HepG2 (cell line): Measurements from ENCODE around the gene PNKD. TPM values are rescaled to one million over a fixed set of nuclear protein-coding genes. Genes with fewer than 3 reads are reported as not detected.

ENCODE experiments used
- AFF4 ChIP-seq: sonication (generic); formaldehyde crosslinking; IDR thresholded peaks from 2 replicates; pipeline ENCODE4 v1.4.0; 2020; ENCODE audit warnings: missing genetic modification reagents
- ASH2L ChIP-seq: fragments of 300-600, 200-600 bp; sonication (generic); IDR thresholded peaks from 2 replicates; pipeline ENCODE4 v1.7.0; 2017; ENCODE audit warnings: low read depth, mild to moderate bottlenecking, moderate library complexity, mixed read lengths, low read length; ENCODE audit not compliant: insufficient read length
- ATF2 ChIP-seq: sonication (generic); formaldehyde crosslinking; IDR thresholded peaks from 2 replicates; pipeline ENCODE4 v1.4.0; 2020; ENCODE audit warnings: missing genetic modification reagents
- KDM5A ChIP-seq: fragments of 200-600 bp; sonication (generic); IDR thresholded peaks from 2 replicates; pipeline ENCODE4 v1.7.0; 2018; ENCODE audit warnings: antibody characterized with exemption, mild to moderate bottlenecking, low read length, borderline replicate concordance
- MEF2D ChIP-seq: sonication (generic); formaldehyde crosslinking; IDR thresholded peaks from 2 replicates; pipeline ENCODE4 v1.5.1; 2020; ENCODE audit warnings: mild to moderate bottlenecking, missing genetic modification reagents
- MTA1 ChIP-seq: sonication (generic); formaldehyde crosslinking; IDR thresholded peaks from 2 replicates; pipeline ENCODE4 v1.4.0; 2020; ENCODE audit warnings: missing genetic modification reagents, mild to moderate bottlenecking, borderline replicate concordance
- NFIB ChIP-seq: sonication (generic); formaldehyde crosslinking; IDR thresholded peaks from 2 replicates; pipeline ENCODE4 v1.9.0; 2021; ENCODE audit warnings: missing genetic modification reagents, mild to moderate bottlenecking, borderline replicate concordance
- NFYC ChIP-seq: IDR thresholded peaks from 2 replicates; pipeline ENCODE4 v1.6.1; 2016; ENCODE audit warnings: missing genetic modification reagents, missing compliant biosample characterization
- PAWR ChIP-seq: sonication (generic); formaldehyde crosslinking; IDR thresholded peaks from 2 replicates; pipeline ENCODE4 v1.4.0; 2020; ENCODE audit warnings: missing genetic modification reagents, mild to moderate bottlenecking, borderline replicate concordance
- STAT6 ChIP-seq: sonication (generic); formaldehyde crosslinking; IDR thresholded peaks from 2 replicates; pipeline ENCODE4 v1.4.0; 2020; ENCODE audit warnings: missing genetic modification reagents, mild to moderate bottlenecking, borderline replicate concordance
- U2AF2 ChIP-seq: fragments of 200-400 bp; formaldehyde crosslinking; IDR thresholded peaks from 2 replicates; pipeline ENCODE4 v1.6.1; 2017; ENCODE audit warnings: low read depth, mild to moderate bottlenecking, low read length
- ZFP82 ChIP-seq: sonication (generic); formaldehyde crosslinking; IDR thresholded peaks from 2 replicates; pipeline ENCODE4 v1.5.1; 2020; ENCODE audit warnings: mild to moderate bottlenecking, missing genetic modification reagents, borderline replicate concordance
- ZNF253 ChIP-seq: sonication (generic); formaldehyde crosslinking; IDR thresholded peaks from 2 replicates; pipeline ENCODE4 v1.8.0; 2022; ENCODE audit warnings: mild to moderate bottlenecking, missing genetic modification reagents, borderline replicate concordance
- ZNF576 ChIP-seq: sonication (generic); formaldehyde crosslinking; IDR thresholded peaks from 2 replicates; pipeline ENCODE4 v1.4.0; 2020; ENCODE audit warnings: mild to moderate bottlenecking, missing genetic modification reagents
- ZNF639 ChIP-seq: conservative IDR thresholded peaks from 2 replicates; pipeline ENCODE4 v1.6.1; 2018; ENCODE audit warnings: missing genetic modification reagents
- ZNF784 ChIP-seq: sonication (generic); formaldehyde crosslinking; IDR thresholded peaks from 2 replicates; pipeline ENCODE4 v1.5.1; 2020; ENCODE audit warnings: missing genetic modification reagents, mild to moderate bottlenecking, borderline replicate concordance
- polyA plus RNA-seq, 8 experiments: library from polyadenylated mRNA; depleted of rRNA in 3 of 8; stranded (reverse) in 7 of 8; unstranded in 1 of 8; fragments of >200 nt; fragmentation: Illumina TruSeq in 4 of 8; extraction: Trizol in 4 of 8; gene quantifications; 2 replicates each; pipeline versions ENCODE4 v1.2.1 to v1.2.3, GENCODE V29; 2011 to 2016; ENCODE audit warnings: low read depth in 4 of 8, missing spikeins in 1 of 8, mixed read lengths in 1 of 8; ENCODE audit not compliant: insufficient read depth in 1 of 8
- total RNA-seq, 5 experiments: library from RNA; depleted of rRNA; stranded (reverse); fragments of >200 nt; fragmentation: Illumina TruSeq; extraction: Trizol; gene quantifications; 2 replicates each; pipeline ENCODE4 v1.2.3, GENCODE V29; 2016; ENCODE audit warnings: low read depth in 1 of 5

The PNKD gene
- total and polyA plus RNA-seq, 2 of the 13 experiments (the other 11 are each of a cell fraction or from before 2014, with no cell fraction given): 55.9 to 80.4 TPM

GRCh38 chr2:218395826-218396687 lies 125.7 kb downstream of the PNKD start (continued):
- TF ChIP-seq AFF4 (CRISPR knock-in tag) (no peak), ZNF576 (CRISPR knock-in tag) (no peak), ZNF253 (CRISPR knock-in tag) (no peak), ZNF784 (CRISPR knock-in tag) (no peak), U2AF2 (0 out of 2 replicates have a peak, but pooled peaks have one; percentile 10), PAWR (CRISPR knock-in tag) (0 out of 2 replicates have a peak, but pooled peaks have one; percentile 81), STAT6 (CRISPR knock-in tag) (0 out of 2 replicates have a peak, but pooled peaks have one; percentile 17), KDM5A (peak; percentile 88), ZNF639 (CRISPR knock-in tag) (peak; percentile 94), ASH2L (peak; percentile 96), NFIB (CRISPR knock-in tag) (no peak), ZFP82 (CRISPR knock-in tag) (no peak), NFYC (CRISPR knock-in tag) (peak; percentile 39), MTA1 (peak; percentile 95), MEF2D (peak; percentile 90), ATF2 (CRISPR knock-in tag) (peak; percentile 73; the same call in 1 of the 2 replicates)
